ENCODE measurements around the gene FIBIN.
"Not testable (repeated sequence)": the region's sequence is repeated elsewhere in the genome, so short reads cannot be mapped to it uniquely, and the experiment has no call there.

The FIBIN gene

GRCh38 chr11:26974996-26975395 is 18.9 kb upstream of the FIBIN start:
- no peak overlapping the region for H3K27ac ChIP-seq
- no peak for DNase-seq (ENCODE audit: low read depth, low spot score)

- peak overlapping the region; percentile 38 for H3K27ac ChIP-seq
- peak; percentile 82 for DNase-seq (ENCODE audit: low read depth, low spot score)
Measured at GRCh38 chr11:26976389-26976788, 17.5 kb upstream of the FIBIN start.

- not testable (repeated sequence) for H3K27ac ChIP-seq; DNase-seq (ENCODE audit: low read depth, low spot score)
Measured at GRCh38 chr11:26977209-26977608, 16.7 kb upstream of the FIBIN start.

DNA sequence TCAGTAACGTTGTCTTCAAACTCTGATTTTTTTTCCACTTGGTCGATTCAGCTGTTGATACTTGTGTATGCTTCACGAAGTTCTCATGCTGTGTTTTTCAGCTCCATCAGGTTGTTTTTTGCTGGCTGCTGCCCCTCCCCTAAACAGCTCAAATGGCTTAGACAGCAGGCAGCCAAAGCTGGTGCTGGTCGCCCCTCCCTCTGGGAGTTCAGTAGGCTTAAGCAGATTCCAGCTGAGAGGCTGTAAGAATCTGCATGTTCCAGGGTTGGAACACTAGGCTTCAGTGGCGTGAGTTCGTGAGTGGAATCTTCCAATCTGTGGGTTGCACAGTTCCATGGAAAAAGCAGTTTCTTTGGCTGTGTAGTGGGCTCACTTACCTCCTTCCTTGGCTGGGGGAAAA is 10.3 kb upstream of the FIBIN start:
- no peak for DNase-seq (ENCODE audit: low read depth, low spot score)
- no peak overlapping the region for H3K27ac ChIP-seq

- DNase-seq (ENCODE audit: low read depth, low spot score) = no peak
- no peak overlapping the region for H3K27ac ChIP-seq
Measured at GRCh38 chr11:26985470-26985869, 8.4 kb upstream of the FIBIN start.

- no peak overlapping the region for H3K27ac ChIP-seq
- no peak for DNase-seq (ENCODE audit: low read depth, low spot score)
Measured at GRCh38 chr11:26985943-26986342, 8.0 kb upstream of the FIBIN start.

GRCh38 chr11:26987272-26987671 is 6.6 kb upstream of the FIBIN start:
- DNase-seq (ENCODE audit: low read depth, low spot score) = no peak
- H3K27ac ChIP-seq = peak overlapping the region; percentile 34

DNA sequence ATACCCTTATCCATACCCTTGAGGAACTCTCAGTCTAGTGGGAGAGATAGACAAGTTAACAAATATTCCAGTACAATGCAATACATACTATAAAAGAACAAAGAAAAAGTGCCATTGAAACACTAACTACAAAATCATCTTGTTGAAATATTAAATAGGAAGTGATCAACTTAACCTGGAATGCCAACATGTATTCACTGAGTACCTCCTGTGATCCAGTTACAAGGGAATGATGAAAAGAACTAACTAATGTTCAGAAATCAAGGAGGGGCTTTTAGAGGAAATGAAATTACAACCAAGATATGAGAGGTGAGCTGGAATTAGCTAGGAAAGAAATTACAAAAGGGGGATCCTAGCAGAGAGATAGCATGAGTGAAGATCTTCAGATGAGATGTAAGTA is 6.2 kb upstream of the FIBIN start:
- H3K27ac ChIP-seq = peak overlapping the region; percentile 34
- no peak for DNase-seq (ENCODE audit: low read depth, low spot score)

- peak overlapping the region; percentile 44 for H3K27ac ChIP-seq
- no peak for DNase-seq (ENCODE audit: low read depth, low spot score)
Measured at GRCh38 chr11:26992031-26992541, 1.8 kb upstream of the FIBIN start.

DNA sequence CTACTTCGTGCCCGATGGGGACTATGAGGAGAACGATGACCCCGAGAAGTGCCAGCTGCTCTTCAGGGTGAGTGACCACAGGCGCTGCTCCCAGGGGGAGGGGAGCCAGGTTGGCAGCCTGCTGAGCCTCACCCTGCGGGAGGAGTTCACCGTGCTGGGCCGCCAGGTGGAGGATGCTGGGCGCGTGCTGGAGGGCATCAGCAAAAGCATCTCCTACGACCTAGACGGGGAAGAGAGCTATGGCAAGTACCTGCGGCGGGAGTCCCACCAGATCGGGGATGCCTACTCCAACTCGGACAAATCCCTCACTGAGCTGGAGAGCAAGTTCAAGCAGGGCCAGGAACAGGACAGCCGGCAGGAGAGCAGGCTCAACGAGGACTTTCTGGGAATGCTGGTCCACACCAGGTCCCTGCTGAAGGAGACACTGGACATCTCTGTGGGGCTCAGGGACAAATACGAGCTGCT is 751 bp downstream of the FIBIN start:
- no peak for DNase-seq (ENCODE audit: low read depth, low spot score)
- H3K27ac ChIP-seq = no peak overlapping the region

DNA sequence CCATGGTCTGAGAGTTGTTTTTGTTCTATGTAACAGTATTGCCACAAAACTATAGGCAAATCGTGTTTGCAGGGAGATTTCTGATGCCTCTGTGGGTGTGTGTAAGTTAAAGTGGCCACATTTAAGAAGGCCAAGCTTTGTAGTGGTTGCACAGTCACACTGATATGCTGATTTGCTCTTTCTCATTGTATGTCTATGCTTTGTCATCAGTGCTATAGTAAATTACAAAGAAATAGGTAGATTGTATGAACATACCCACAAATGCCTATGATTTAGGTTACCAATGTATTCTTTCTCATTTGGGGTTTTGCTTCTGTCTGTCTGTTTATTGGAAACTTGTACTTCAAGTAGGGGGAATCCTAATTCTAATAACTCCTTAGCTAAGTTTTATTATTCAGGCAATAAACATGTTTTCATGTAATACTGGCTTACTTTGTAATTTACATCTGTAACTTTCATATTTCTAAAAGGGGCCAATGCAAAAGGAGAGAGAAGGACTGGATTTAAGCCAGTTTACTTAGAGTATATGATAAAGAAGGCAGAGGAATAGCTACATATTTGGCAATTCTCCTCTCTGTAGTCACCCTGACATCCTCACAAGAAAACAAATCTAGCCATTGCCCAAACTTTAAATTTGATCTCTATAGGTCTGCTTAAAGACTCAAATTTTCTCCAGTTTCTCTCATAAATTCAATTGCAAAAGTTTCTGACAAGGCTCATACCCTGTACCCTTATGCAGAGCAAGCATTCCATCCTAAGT is 2.0 kb downstream of the FIBIN start:
- DNase-seq (ENCODE audit: low read depth, low spot score) = no peak

DNA sequence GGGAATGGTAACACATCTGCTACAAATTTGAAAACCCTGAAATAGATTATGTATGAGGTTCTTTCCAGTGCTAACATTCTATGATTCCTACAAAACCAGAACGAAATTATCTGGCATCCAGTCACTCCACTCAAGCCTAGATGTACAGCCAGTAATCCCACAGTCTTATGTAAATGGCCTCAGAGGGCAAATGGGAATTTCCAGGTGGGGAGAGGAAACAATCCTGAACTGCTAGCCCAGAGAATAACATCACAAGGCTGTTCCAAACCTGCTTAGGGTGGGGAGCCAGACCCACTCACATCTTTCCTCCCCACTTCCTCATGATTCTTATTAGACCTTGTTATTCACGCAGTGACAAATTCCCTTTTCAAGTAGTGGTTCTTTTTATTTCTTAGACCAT is 3.5 kb downstream of the FIBIN start:
- H3K27ac ChIP-seq = no peak overlapping the region
- DNase-seq (ENCODE audit: low read depth, low spot score) = no peak

More for the DNA sequence above, 2.0 kb downstream of the FIBIN start:
- no peak overlapping the region for H3K27ac ChIP-seq

- H3K27ac ChIP-seq; DNase-seq (ENCODE audit: low read depth, low spot score): not testable (repeated sequence)
Measured at GRCh38 chr11:27001136-27001730, 7.3 kb downstream of the FIBIN start.

GRCh38 chr11:27002431-27002830 is 8.5 kb downstream of the FIBIN start:
- DNase-seq (ENCODE audit: low read depth, low spot score) = no peak
- no peak overlapping the region for H3K27ac ChIP-seq

DNA sequence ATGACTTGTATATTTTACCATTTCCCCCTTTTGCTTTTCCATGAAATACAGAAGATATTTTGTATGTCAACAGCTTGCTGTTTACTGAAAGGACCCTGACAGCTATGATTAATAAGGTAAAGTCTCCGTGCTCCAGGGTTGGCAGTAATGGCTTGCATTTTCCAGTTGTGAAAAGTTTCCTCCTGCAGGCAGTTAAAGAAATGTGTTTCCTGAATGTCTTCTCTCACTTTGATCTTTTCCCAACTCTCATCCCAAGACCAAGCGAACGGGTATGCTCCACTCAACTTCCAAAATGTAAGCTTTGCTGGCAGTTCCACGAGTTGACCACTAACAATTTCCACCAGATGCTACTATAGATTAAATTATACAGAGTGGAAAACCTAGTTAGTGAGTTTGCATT is 8.9 kb downstream of the FIBIN start:
- H3K27ac ChIP-seq = no peak overlapping the region
- no peak for DNase-seq (ENCODE audit: low read depth, low spot score)

GRCh38 chr11:27004103-27004502 is 10.2 kb downstream of the FIBIN start:
- peak; percentile 69 for DNase-seq (ENCODE audit: low read depth, low spot score)
- no peak overlapping the region for H3K27ac ChIP-seq

GRCh38 chr11:27008811-27009535 is 15.1 kb downstream of the FIBIN start:
- DNase-seq (ENCODE audit: low read depth, low spot score) = peak; percentile 55
- peak overlapping the region; percentile 1 for H3K27ac ChIP-seq

DNA sequence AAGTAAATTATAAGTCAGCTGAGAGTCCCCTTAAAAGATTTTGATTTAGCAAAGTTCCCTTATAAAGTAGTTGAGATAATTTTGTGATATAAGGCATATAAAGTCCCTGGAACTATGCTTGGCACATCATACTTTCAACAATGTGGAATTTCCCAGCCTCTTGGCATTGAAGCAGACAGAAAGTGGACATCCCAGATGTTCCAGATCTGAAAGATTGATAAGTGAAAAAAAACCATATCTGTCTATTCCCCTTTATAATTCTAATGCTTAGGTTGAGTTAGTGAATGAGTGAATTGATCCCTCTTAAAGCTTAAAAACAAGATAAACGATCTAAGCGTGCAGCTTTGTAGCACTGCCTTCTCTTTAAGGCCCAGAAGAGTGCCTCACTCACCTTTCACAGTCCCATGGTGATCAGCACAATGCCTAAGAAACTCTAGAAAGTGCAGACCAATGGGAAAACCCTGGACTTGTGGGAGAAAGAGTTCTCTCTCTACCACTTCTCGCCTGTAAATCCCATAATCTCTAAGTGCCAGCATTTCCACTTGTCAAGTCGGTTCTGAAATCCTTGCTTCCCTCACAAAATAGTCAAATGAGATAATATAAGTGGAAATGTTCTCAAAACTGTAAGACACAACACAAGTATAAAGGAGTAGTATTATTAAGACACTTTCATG is 17.8 kb downstream of the FIBIN start:
- no peak overlapping the region for H3K27ac ChIP-seq
- DNase-seq (ENCODE audit: low read depth, low spot score) = no peak

- DNase-seq (ENCODE audit: low read depth, low spot score) = no peak
Measured at GRCh38 chr11:27012234-27012921, 18.5 kb downstream of the FIBIN start.

More at GRCh38 chr11:27012234-27012921, 18.5 kb downstream of the FIBIN start:
- H3K27ac ChIP-seq = no peak overlapping the region
